Heart left ventricle (tissue), 13 donors: ENCODE measurements around the gene GPR4.

Experiments used
- CTCF ChIP-seq, 12 donors: fragments of 200-600 bp; sonication (generic) in 4 of 12; IDR thresholded peaks; one replicate each; pipeline versions ENCODE4 v1.5.0 to v1.8.0; 2018 to 2022; ENCODE audit warnings: antibody characterized with exemption in 12 of 12, mild to moderate bottlenecking in 5 of 12
- POLR2A ChIP-seq, 2 donors: fragments of 450-650 bp; IDR thresholded peaks; one replicate each; pipeline ENCODE4 v1.6.1; 2017; ENCODE audit warnings: antibody characterized with exemption in 2 of 2, mild to moderate bottlenecking in 2 of 2, moderate library complexity in 2 of 2
- donor health status: ischemic (EF 13 %, LVEDD 7.1; RV severe dilation, severe dysfunction).
- donor health status: DM: no; HTN: yes; CAD: no.
- donor health status: DM: no; HTN: no; CAD: no.
- donor health status: ischemic (EF 25% LVEDD 6.9; RV normal size, moderate dysfunction).
- donor health status: ischemic (EF 25% LVEDD 5.7; RV mildly dilated, moderate dysfunction).
- donor health status: ischemic (EF 35%, LVEDD 5.7; RV mildly dilated, moderate dysfunction).
- donor health status: nonischemic (EF 11% LVEDD 7.7; RV severe dilation, severe dysfunction).
- donor health status: DM: yes; HTN: yes; CAD: no.
- donor health status: PGD.
- donor health status: ischemic (EF 29% LVEDD 5.4; RV normal size, mild dysfunction).
- donor health status: nonischemic (EF 23%, LVEDD 6.1; RV moderate dilation, normal function).

- TF ChIP-seq CTCF (IDR thresholded peaks at IDR 0.05) (no peak), POLR2A (IDR thresholded peaks at IDR 0.05) (no peak)
These were observed 19.4 kb upstream of the GPR4 start for GRCh38 chr19:45621389-45621788.
